DND-41 (cell line): ENCODE data around the gene RIC1.
"Not testable (repeated sequence)": the region's sequence is repeated elsewhere in the genome, so short reads cannot be mapped to it uniquely, and the experiment has no call there.

Experiments used
- ATAC-seq: fragments of 200-7000 bp; cut with Tn5 transposase; 3 replicates; pipeline ENCODE4 v1.9.1; 2021; ENCODE audit warnings: low read depth; ENCODE audit not compliant: insufficient read depth
- DNase-seq: peaks from one replicate; pipeline ENCODE4 v3.0.0-alpha.2; 2020
- H2AFZ ChIP-seq: 2 replicates; pipeline ENCODE4 v1.6.0; 2012; ENCODE audit warnings: low read depth, low read length
- H3K27ac ChIP-seq: 2 replicates; pipeline ENCODE4 v1.5.1; 2012; ENCODE audit warnings: low read length, inconsistent platforms
- H3K27me3 ChIP-seq: fragments of 200-600 bp; sonication (generic); 2 replicates; pipeline ENCODE4 v1.6.0; 2012; ENCODE audit warnings: low read length, mild to moderate bottlenecking, inconsistent platforms; ENCODE audit not compliant: insufficient read depth, poor library complexity
- H3K36me3 ChIP-seq: 2 replicates; pipeline ENCODE4 v1.5.1; 2012; ENCODE audit warnings: low read length, inconsistent platforms; ENCODE audit not compliant: insufficient read depth
- H3K4me1 ChIP-seq: 2 replicates; pipeline ENCODE4 v1.5.1; 2012; ENCODE audit warnings: mild to moderate bottlenecking, low read length; ENCODE audit not compliant: insufficient read depth
- H3K4me2 ChIP-seq: 2 replicates; pipeline ENCODE4 v1.6.0; 2012; ENCODE audit warnings: mild to moderate bottlenecking, moderate library complexity, low read length, inconsistent platforms; ENCODE audit not compliant: insufficient read depth
- H3K4me3 ChIP-seq, 2 experiments: fragments of 200-600 bp in 1 of 2; shearing (Covaris generic) in 1 of 2; 2 replicates each; pipeline ENCODE4 v1.5.1; 2012 to 2016; ENCODE audit warnings: inconsistent platforms in 2 of 2, low read length in 2 of 2, mild to moderate bottlenecking in 2 of 2, low read depth in 1 of 2, moderate library complexity in 1 of 2
- H3K79me2 ChIP-seq: 2 replicates; pipeline ENCODE4 v1.6.0; 2012; ENCODE audit warnings: low read length, inconsistent platforms; ENCODE audit not compliant: insufficient read depth
- H3K9ac ChIP-seq: 2 replicates; pipeline ENCODE4 v1.6.0; 2012; ENCODE audit warnings: low read depth, mild to moderate bottlenecking, inconsistent platforms, low read length, moderate library complexity
- H3K9me3 ChIP-seq: 2 replicates; pipeline ENCODE4 v1.5.1; 2012; ENCODE audit warnings: low read length, moderate library complexity, mild to moderate bottlenecking, inconsistent platforms; ENCODE audit not compliant: insufficient read depth, severe bottlenecking
- H4K20me1 ChIP-seq: 2 replicates; pipeline ENCODE4 v1.6.0; 2012; ENCODE audit warnings: low read length; ENCODE audit not compliant: insufficient read depth
- CTCF ChIP-seq: IDR thresholded peaks from 2 replicates; pipeline ENCODE4 v1.5.1; 2012; ENCODE audit warnings: borderline replicate concordance, low read length, moderate library complexity, mild to moderate bottlenecking; ENCODE audit not compliant: poor library complexity, severe bottlenecking; ENCODE audit errors: extremely low read depth
- EZH2 ChIP-seq: IDR thresholded peaks from 3 replicates; pipeline ENCODE4 v1.6.1; 2012; ENCODE audit warnings: borderline replicate concordance, low read depth, mild to moderate bottlenecking, moderate library complexity, low read length, inconsistent platforms; ENCODE audit not compliant: severe bottlenecking

The RIC1 gene

DNA sequence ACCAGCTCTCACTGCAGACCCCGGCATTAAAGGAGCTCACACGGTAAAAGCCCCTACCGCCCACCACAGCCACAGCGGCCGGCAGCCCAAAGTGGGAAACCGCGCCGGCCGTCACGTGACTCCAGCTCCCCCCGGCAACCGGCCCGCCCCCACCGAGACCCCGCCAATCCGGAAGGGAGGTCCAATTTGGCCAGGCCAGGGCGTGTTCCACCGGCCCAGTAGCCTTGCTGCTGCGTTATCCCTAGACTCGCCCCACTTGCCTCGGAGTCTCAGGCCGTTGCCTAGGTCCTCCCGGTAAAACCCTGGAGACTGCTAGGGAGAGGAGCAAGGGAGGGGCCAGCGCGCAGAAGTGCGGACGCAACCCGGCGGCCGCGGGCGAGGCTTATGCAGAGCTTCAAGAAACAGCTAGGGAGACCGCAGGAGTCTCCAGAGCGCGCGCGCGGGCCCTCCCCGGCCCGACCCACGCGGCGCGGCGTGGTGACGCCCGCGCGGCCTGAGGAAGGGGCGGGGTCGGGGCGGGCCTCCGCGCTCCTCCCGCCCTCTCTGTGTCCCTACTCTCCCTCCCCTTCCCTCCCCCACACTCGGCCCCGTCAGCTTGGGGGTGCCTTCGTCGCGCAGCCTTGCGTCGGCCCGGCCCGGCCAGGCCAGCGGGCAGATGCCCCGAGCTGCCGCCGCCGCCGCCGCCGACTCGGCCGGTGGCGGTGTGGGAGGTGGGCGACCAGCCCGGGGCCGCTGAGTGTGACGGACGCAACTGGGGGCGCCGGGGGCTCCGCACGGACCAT, at the start of gene RIC1:
Gene RIC1, plus strand, starts transcription at position 578 of the 782 bp plus-strand sequence. Its CDS starts 203 bp downstream, at position 781.
- Histone ChIP-seq H3K79me2 (peaks cover 83% of the 10 kb centered on the region), H3K27ac (peak within 1 kb of the TSS; percentile 99), H4K20me1 (peaks cover 21% of the 10 kb centered on the region), H3K27me3 (no peaks in the 10 kb centered on the region), H3K4me1 (peaks cover 31% of the 10 kb centered on the region), H2AFZ (peak within 1 kb of the TSS; percentile 95), H3K9me3 (no peaks in the 10 kb centered on the region), H3K4me3 (peak within 1 kb of the TSS; percentile 85 to 93), H3K4me2 (peak within 1 kb of the TSS; percentile 92), H3K9ac (peak within 1 kb of the TSS; percentile 79), H3K36me3 (no peaks in the 10 kb centered on the region; the same call in 1 of the 2 replicates)
- TF ChIP-seq EZH2: no peak
- no peak for TF ChIP-seq CTCF
- ATAC-seq (peak; percentile 84), DNase-seq (peak; percentile 88)

DNA sequence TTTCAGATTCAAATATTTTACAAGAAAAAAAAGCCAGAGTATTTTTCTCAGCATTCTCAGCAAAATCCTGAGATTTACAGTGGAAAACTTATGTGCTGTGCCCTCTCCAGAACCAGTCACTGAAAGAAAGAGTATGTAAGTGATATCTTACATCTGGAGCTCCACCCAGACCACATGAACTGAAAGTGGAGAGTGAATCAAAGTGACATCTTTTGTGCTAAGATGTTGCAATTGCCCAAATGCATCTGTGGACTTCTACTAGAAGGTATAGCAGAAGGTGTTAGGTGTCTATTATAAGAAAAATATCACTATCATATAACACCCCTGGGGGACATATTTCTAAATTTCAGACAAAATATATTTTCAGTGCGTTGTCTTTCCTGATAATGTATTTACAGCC, 49.0 kb upstream of the RIC1 start:
- ATAC-seq: no peak
- no peak overlapping the region for H3K27ac ChIP-seq

GRCh38 chr9:5580650-5581049, 48.3 kb upstream of the RIC1 start:
- Histone ChIP-seq H4K20me1 (no peaks in the 10 kb centered on the region), H3K27ac (no peak overlapping the region), H3K4me3 (no peak overlapping the region), H3K27me3 (no peaks in the 10 kb centered on the region), H3K4me1 (no peaks in the 10 kb centered on the region), H3K9ac (no peak overlapping the region), H3K4me2 (no peak overlapping the region), H3K79me2 (no peaks in the 10 kb centered on the region), H2AFZ (no peak overlapping the region), H3K9me3 (no peaks in the 10 kb centered on the region), H3K36me3 (no peaks in the 10 kb centered on the region)
- ATAC-seq (no peak), DNase-seq (no peak)
- TF ChIP-seq CTCF (no peak), EZH2 (no peak)

More for the DNA sequence above, 49.0 kb upstream of the RIC1 start:
- Histone ChIP-seq H3K9me3 (no peaks in the 10 kb centered on the region), H3K4me2 (no peak overlapping the region), H3K36me3 (no peaks in the 10 kb centered on the region), H3K4me1 (no peaks in the 10 kb centered on the region), H2AFZ (no peak overlapping the region), H3K9ac (no peak overlapping the region), H3K79me2 (no peaks in the 10 kb centered on the region), H3K27me3 (no peaks in the 10 kb centered on the region), H4K20me1 (no peaks in the 10 kb centered on the region), H3K4me3 (no peak overlapping the region)
- DNase-seq: no peak
- no peak for TF ChIP-seq EZH2
- TF ChIP-seq CTCF: no peak

DNA sequence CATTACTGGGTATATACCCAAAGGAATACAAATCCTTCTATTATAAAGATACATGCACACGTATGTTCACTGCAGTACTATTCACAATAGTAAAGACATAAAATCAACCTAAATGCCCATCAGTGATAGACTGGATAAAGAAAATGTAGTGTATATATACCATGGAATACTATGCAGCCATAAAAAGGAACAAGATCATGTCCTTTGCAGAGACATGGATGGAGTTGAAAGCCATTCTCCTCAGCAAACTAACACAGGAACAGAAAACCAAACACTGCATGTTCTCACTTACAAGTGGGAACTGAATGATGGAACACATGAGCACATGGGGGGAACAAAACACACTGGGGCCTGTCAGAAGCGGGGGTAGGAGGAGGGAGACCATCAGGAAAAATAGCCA, 47.2 kb upstream of the RIC1 start:
- not testable (repeated sequence) for H3K36me3 ChIP-seq, H3K4me3 ChIP-seq, H3K27ac ChIP-seq, ATAC-seq, H3K79me2 ChIP-seq, H3K4me1 ChIP-seq, H2AFZ ChIP-seq, DNase-seq, H3K4me2 ChIP-seq, H4K20me1 ChIP-seq, H3K9ac ChIP-seq, H3K27me3 ChIP-seq, H3K9me3 ChIP-seq
